GM19463 (cell line): ENCODE data around the gene DEFB123.
"Not testable (repeated sequence)": the region's sequence is repeated elsewhere in the genome, so short reads cannot be mapped to it uniquely, and the experiment has no call there.

Source experiments
- ATAC-seq: cut with Tn5 transposase; IDR thresholded peaks from one replicate; pipeline ENCODE4 v1.9.1; 2021; ENCODE audit warnings: mild to moderate bottlenecking, moderate library complexity; ENCODE audit not compliant: unreplicated experiment

The DEFB123 gene

DNA sequence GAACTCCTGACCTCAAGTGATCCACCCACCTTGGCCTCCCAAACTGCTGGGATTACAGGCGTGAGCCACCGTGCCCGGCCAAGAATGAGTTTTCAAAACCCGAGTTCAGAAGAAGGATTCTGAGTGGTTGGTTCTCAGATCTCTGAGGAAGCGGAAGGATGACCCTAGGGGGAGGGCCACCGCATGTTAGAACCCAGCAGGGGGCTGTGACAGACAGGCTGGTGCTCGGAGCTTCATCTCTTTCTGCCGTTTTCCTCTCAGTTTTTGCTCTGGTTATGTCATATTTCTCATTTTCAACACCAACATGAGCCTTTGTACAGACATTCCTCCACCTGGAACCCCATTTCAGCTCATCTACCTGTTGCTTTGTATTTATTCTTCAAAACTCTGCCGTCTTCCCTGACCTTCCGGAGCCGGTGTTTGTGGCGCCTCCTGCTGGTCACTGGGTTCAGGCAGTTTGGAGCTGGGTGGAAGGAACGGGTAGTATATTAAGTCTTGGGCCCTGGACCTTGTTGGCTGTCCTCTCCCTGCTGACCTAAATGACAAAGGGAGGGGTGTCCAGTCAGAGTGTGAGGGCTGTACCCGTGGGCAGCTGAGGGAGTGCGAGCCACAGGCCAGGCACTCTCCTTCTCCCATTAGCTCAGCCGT is at the start of gene DEFB123:
DEFB123 (plus strand) TSS at position 621 of the 648 bp plus-strand sequence. CDS start 67 bp downstream, outside the sequence.
- ATAC-seq, result no peak

DNA sequence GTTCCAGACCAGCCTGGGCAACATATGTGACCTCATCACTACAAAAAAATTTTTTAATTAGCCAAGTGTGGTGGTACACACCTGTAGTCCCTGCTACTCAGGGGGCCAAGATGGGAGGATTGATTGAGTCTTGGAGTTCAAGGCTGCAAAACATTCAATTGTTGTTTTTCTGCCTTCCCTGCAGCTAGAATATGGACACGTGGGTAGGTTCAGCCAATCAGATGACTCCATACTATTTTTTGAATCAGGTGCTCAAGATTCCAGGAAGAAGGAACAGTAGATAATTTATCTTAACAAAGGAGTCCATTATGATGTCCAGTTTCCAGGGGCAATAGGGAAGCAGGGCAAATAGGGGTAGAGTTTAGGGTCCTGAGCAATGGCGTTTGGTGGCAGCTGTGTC is 47.6 kb upstream of the DEFB123 start:
- ATAC-seq, result no peak

GRCh38 chr20:31394900-31395299 is 45.5 kb upstream of the DEFB123 start:
- no peak for ATAC-seq

DNA sequence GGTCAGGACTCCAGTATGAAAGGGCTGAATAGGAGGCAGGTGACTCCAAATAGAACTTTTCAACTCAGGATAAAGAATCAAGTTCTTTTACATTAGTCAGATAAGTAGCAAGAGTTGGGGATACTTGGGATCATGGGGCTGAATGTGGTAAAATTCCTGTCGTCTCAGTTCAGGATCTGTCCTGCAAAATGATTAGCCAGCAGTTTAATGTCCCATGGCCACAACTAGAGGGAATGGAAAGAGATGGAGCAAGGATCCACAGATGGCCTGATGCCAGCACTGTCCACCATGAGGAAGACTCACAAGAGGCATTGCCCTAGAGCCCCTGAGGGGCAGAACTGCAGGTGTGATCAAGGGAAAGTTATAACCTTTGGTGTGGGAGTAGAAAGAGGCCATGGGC is 36.5 kb upstream of the DEFB123 start:
- no peak for ATAC-seq

DNA sequence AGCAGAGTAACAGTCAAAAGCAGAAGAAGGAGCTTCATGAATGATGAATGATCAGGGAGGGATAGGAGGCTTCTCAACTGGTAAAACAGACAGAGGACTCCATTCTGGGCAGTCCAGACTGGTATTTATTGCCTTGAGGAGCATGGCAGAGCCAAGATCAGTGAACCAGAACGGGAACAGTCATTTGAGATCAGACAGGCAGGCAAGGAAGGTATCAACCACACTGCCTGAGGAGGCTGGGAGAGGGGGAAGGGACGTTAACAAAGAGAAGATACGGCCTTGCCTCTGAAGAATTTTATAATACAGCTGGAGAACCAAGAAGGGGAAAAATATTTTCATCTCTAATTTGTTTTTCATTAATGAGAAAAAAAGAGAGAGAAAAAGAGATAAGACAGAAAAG is 34.3 kb upstream of the DEFB123 start, which contains the start of gene DEFB121:
DEFB121 (minus strand) TSS at position 101 of the 400 bp plus-strand sequence; CDS start at position 38, 63 bp downstream.
- ATAC-seq, result no peak

- no peak for ATAC-seq
These were observed 30.4 kb upstream of the DEFB123 start for GRCh38 chr20:31410011-31410410.

DNA sequence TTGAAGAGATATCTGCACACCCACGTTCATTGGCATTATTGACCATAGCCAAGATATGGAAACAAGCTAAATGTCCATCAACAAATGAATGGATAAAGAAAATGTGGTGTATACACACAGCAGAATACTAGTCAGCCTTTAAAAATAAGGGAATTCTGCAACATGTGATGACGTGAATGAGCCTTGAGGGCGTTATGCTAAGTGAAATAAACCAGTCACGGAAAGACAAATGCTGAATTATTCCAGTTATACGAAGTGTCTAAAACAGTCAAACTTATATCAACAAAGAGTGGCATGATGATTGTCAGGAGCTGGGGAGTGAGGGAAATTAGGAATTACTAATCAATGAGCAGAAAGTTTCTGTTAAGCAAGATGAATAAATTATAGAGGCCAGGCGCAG is 26.1 kb upstream of the DEFB123 start:
- ATAC-seq, result no peak

DNA sequence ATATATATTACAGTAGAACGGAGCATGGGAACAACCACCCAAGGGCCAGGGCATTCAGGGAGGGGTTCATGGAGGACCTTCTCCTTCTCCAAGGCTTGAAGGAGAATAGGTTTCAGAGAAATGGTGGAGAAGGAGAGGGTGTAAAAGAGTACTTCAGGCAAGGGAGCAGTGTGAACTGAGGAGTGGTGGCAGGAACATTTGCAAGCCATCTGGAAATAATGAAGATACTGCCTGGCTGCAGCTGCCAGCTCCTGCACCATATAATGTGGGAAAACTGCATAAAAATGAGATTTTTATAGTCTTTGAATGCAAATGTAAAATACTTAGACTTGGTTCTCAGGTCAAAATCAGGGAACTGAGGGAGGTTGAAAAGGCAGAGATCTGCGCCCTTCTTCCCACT is 24.8 kb upstream of the DEFB123 start:
- no peak for ATAC-seq

GRCh38 chr20:31418307-31418706 is 22.1 kb upstream of the DEFB123 start:
- no peak for ATAC-seq

DNA sequence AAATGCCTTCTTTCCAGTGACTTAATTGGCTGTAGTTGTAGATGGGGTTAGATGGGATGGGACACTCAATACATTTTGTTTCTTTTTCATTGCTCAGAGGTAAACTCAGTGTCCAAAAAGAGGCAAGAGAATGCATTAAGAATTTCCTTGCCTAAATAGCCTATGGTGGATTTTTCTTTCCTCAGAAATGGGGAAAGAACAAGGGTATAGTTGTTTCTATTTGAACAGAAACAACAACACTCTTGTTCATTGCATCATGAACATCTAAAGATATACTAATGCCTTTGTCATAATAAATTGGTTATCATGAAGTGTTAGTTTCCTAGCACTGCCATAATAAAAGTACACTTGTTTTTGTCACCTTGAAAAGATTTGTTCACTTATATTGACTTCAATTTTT is 14.6 kb upstream of the DEFB123 start:
- no peak for ATAC-seq

DNA sequence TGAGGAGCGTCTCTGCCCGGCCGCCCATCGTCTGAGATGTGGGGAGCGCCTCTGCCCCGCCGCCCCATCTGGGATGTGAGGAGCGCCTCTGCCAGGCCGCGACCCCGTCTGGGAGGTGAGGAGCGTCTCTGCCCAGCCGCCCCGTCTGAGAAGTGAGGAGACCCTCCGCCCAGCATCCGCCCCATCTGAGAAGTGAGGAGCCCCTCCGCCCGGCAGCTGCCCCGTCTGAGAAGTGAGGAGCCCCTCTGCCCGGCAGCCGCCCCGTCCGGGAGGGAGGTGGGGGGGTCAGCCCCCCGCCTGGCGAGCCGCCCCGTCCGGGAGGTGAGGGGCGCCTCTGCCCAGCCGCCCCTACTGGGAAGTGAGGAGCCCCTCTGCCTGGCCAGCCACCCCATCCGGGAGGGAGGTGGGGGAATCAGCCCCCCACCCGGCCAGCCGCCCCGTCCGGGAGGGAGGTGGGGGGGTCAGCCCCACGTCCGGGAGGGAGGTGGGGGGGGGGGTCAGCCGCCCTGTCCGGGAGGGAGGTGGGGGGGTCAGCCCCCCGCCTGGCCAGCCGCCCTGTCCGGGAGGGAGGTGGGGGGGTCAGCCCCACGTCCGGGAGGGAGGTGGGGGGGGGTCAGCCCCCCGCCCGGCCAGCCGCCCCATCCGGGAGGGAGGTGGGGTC is 13.4 kb upstream of the DEFB123 start:
- not testable (repeated sequence) for ATAC-seq

- ATAC-seq, result not testable (repeated sequence)
These were observed 12.9 kb upstream of the DEFB123 start for GRCh38 chr20:31427576-31427975.

- no peak for ATAC-seq
These were observed 9.8 kb upstream of the DEFB123 start for GRCh38 chr20:31430568-31431115.

- ATAC-seq, result no peak
These were observed 5.8 kb downstream of the DEFB123 start for GRCh38 chr20:31446084-31446819.

DNA sequence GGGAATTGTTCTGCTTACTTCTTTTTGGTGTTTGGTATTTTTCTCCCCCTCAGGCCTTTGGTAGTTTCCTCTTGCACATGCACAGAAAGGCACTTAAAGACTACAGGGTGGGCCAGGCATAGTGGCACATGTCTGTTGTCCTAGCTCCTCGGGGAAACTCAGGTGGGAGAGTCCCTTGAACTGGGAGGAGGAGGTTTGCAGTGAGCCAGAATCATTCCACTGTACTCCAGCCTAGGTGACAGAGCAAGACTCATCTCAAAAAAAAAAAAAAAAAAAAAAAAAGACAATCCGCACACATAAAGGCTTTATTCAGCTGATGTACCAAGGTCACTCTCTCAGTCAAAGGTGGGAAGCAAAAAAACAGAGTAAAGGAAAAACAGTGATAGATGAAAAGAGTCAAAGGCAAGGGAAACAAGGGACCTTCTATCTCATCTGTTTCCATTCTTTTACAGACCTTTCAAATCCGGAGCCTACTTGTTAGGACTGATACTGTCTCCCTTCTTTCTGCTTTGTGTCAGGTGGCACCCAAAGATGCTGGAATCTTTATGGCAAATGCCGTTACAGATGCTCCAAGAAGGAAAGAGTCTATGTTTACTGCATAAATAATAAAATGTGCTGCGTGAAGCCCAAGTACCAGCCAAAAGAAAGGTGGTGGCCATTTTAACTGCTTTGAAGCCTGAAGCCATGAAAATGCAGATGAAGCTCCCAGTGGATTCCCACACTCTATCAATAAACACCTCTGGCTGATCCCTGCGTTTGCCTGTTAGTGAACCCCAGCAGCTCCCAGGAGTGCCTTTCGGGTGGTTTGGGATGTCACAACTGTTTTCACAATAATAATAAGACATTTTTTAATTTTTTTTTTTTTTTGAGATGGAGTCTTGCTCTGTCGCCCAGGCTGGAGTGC is 9.3 kb downstream of the DEFB123 start:
- ATAC-seq, result no peak

- ATAC-seq, result no peak
These were observed 12.1 kb downstream of the DEFB123 start for GRCh38 chr20:31452575-31452974.

DNA sequence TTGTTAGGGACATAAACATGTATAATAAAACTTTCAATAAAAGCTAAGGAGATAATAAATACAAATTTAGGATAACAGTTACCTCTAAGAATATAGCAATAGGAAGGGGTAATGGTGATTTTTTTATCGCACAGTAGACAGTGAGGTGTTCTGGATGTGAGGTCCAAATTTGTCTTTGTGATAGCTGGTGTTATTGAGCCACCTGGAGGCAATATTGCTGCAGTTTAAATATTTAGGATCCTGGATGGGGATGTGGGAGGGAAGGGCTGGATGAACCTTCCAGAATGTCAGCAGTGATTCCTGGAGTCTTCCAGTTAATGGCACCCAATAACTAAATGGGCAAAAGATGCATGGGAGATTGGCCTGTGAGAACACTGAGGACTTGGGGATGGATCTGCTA is 13.9 kb downstream of the DEFB123 start:
- ATAC-seq, result no peak

GRCh38 chr20:31470946-31471345 is 30.5 kb downstream of the DEFB123 start:
- ATAC-seq, result not testable (repeated sequence)

DNA sequence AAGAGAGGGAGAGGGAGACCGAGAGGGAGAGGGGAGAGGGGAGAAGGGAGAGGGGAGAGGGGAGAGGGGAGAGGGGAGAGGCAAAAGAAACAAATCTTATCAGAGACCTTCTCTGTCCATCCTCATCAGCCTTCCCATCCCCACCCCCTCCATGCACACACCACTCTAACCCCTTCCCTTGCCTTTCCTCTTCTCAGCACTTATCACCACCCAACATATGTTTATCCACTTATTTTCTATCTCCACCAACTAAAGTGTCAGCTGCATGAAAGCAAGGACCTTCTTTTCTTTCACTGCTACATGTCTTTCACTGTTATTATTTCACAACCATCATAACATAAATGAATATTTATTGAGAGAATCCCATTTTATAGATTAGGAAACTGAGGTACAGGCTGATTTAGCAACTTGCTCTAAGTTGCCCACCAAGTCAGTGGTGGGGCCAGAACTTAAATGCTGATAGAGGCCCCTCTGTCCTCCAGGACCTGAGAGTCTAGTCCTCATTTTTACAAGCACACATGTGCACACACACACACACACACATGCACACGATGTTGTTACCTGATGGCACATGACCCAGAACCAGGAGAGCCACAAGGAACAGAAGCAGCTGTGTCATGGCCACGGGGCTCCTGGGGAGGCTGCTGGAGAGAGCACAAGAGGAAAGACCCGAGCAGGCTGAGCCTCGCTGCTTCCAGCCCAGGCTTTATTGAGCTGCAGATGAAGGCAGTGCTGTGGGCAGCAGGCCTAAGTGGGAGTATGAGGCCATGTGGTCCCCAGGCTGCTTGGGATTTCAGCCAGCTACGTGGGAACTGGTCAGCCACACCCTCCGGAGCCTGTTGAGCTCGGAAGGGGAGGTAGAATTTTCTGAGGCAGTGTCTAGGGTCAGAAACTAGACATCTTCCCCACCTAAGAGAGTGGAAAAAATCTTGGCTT is 32.2 kb downstream of the DEFB123 start:
- no peak for ATAC-seq
